K562 (cell line): ENCODE data around the gene PARP1. TPM values are rescaled to one million over a fixed set of nuclear protein-coding genes. Genes with fewer than 3 reads are reported as not detected.

Experiments
- ATAC-seq: fragments of 200-7000 bp; cut with Tn5 transposase; 3 replicates; pipeline ENCODE4 v1.9.1; 2020; ENCODE audit warnings: moderate library complexity
- BruUV-seq: library from RNA; stranded (reverse); fragments of 400-500 nt; replicated peaks from 2 replicates; lab custom pipeline; 2021; lab: Mats Ljungman, UMichigan
- CTCF ChIA-PET: fragments of 300-600 bp; formaldehyde crosslinking; extraction: SDS; loops from one replicate; lab custom pipeline; 2021; ENCODE audit warnings: low intra/inter-chr PET ratio; lab: Yijun Ruan, JAX
- POLR2A ChIA-PET: fragments of 300-600, 350-650 bp; sonication (Branson Sonifier 250); formaldehyde crosslinking; extraction: SDS; loops from one replicate; lab custom pipeline; 2021; ENCODE audit warnings: antibody characterized with exemption, inconsistent platforms; lab: Yijun Ruan, JAX
- DNase-seq, 4 experiments: peaks; one replicate each; pipeline versions ENCODE4 v3.0.0 to v3.0.0-alpha.2; 2011 to 2018; ENCODE audit warnings: low spot score in 3 of 4, mixed read lengths in 3 of 4; ENCODE audit errors: extremely low read depth in 1 of 4
- FAIRE-seq: peaks from 2 replicates; lab custom pipeline; 2011; peaks lifted over from hg19 to GRCh38; lab: Jason Lieb, UNC
- H2AFZ ChIP-seq: 2 replicates; pipeline ENCODE4 v1.6.0; 2011; ENCODE audit warnings: low read depth, low read length, control low read depth, inconsistent platforms
- H3K27ac ChIP-seq: fragments of 200-600 bp; 3 replicates; pipeline ENCODE4 v1.8.0; 2011; ENCODE audit warnings: low read depth, mild to moderate bottlenecking, control low read depth, inconsistent platforms, low read length, moderate library complexity, mixed read lengths; ENCODE audit errors: extremely low read depth
- H3K27me3 ChIP-seq, 2 experiments: fragments of 300-600 bp in 1 of 2; 2 replicates in 1 of 2; 3 replicates in 1 of 2; pipeline versions ENCODE4 v1.6.0 to v1.8.0; 2011; ENCODE audit warnings: inconsistent platforms in 2 of 2, low read length in 2 of 2, mild to moderate bottlenecking in 1 of 2, mixed read lengths in 1 of 2, moderate library complexity in 1 of 2; ENCODE audit not compliant: control insufficient read depth in 2 of 2, insufficient read depth in 2 of 2
- H3K36me3 ChIP-seq: fragments of 300-600 bp; 3 replicates; pipeline ENCODE4 v1.8.0; 2011; ENCODE audit warnings: mild to moderate bottlenecking, low read length, inconsistent platforms; ENCODE audit not compliant: control insufficient read depth, insufficient read depth
- H3K4me1 ChIP-seq, 2 experiments: fragments of 200-600 bp in 1 of 2; replicated peaks in 1 of 2; 2 replicates in 1 of 2; 3 replicates in 1 of 2; pipeline versions ENCODE4 v1.5.1 to v1.8.0; 2011; ENCODE audit warnings: inconsistent platforms in 2 of 2, low read length in 2 of 2, mild to moderate bottlenecking in 1 of 2, mixed read lengths in 1 of 2, moderate library complexity in 1 of 2; ENCODE audit not compliant: control insufficient read depth in 2 of 2, insufficient read depth in 2 of 2
- H3K4me2 ChIP-seq: 2 replicates; pipeline ENCODE4 v1.6.1; 2011; ENCODE audit warnings: low read length, control low read depth, inconsistent platforms, mixed read lengths; ENCODE audit not compliant: insufficient read depth
- H3K4me3 ChIP-seq: fragments of 200-600 bp; sonication (generic), shearing (Covaris generic); 2 replicates; pipeline ENCODE4 v1.5.1; 2016; ENCODE audit warnings: control low read depth, inconsistent platforms
- H3K79me2 ChIP-seq: fragments of 200-600 bp; 3 replicates; pipeline ENCODE4 v1.8.0; 2011; ENCODE audit warnings: low read length, inconsistent platforms; ENCODE audit not compliant: control insufficient read depth, insufficient read depth
- H3K9ac ChIP-seq, 2 experiments: 2 replicates each; pipeline versions ENCODE4 v1.6.0 to v1.6.1; 2011; ENCODE audit warnings: low read depth in 2 of 2, low read length in 2 of 2, control low read depth in 1 of 2, inconsistent platforms in 1 of 2, mild to moderate bottlenecking in 1 of 2, mixed read lengths in 1 of 2; ENCODE audit not compliant: insufficient read depth in 1 of 2
- H3K9me1 ChIP-seq: one replicate; pipeline ENCODE4 v1.6.0; 2011; ENCODE audit warnings: inconsistent platforms, mild to moderate bottlenecking, low read length, moderate library complexity; ENCODE audit not compliant: control insufficient read depth, insufficient read depth
- H3K9me3 ChIP-seq: replicated peaks from 2 replicates; pipeline ENCODE4 v1.5.1; 2011; ENCODE audit warnings: low read depth, low read length, inconsistent platforms; ENCODE audit not compliant: control insufficient read depth, insufficient read depth
- H4K20me1 ChIP-seq: replicated peaks from 2 replicates; pipeline ENCODE4 v1.6.1; 2011; ENCODE audit warnings: low read length, inconsistent platforms, mixed read lengths; ENCODE audit not compliant: control insufficient read depth, insufficient read depth
- MGA ChIP-seq: fragments of 450-650 bp; IDR thresholded peaks from 2 replicates; pipeline ENCODE4 v1.6.1; 2016; ENCODE audit warnings: mild to moderate bottlenecking, moderate library complexity
- MLLT1 ChIP-seq, 2 experiments: fragments of 450-650 bp; IDR thresholded peaks; 2 replicates each; pipeline ENCODE4 v1.6.1; 2016
- NRF1 ChIP-seq, 2 experiments: fragments of 450-650 bp; IDR thresholded peaks in 1 of 2; conservative IDR thresholded peaks in 1 of 2; 2 replicates each; pipeline ENCODE4 v1.6.1; 2014; ENCODE audit warnings: mild to moderate bottlenecking in 2 of 2
- ZBTB34 ChIP-seq: fragments of 250-450 bp; sonication (Bioruptor Pico); IDR thresholded peaks from 2 replicates; pipeline ENCODE4 v1.8.0; 2021; ENCODE audit warnings: mild to moderate bottlenecking, moderate library complexity
- WGBS: fragments of 100-300 bp; shearing (Covaris generic); methylation state at CpG from one replicate; pipeline ENCODE4 v1.1.6; 2016; ENCODE audit warnings: low coverage, mixed read lengths; ENCODE audit not compliant: insufficient coverage; ENCODE audit errors: missing lambda C conversion rate; 5-methylcytosine and 5-hydroxymethylcytosine counted together
- in situ Hi-C: fragments of 300-500 bp; cut with MboI; formaldehyde crosslinking; loops from 4 replicates; pipeline ENCODE4 v1.15.0; 2018; ENCODE audit warnings: inconsistent platforms, mixed read lengths
- intact Hi-C: fragments of 100-400 bp; cut with micrococcal nuclease; formaldehyde crosslinking; loops from 2 replicates; pipeline ENCODE4 v1.14.2; 2022
- polyA plus RNA-seq, 8 experiments: library from polyadenylated mRNA; depleted of rRNA in 4 of 8; stranded (reverse) in 5 of 8; unstranded in 3 of 8; fragments of >200 nt; fragmentation: Nextera tagmentation in 2 of 8; fragmentation: Illumina TruSeq in 1 of 8; extraction: Ambion mirVana in 2 of 8; extraction: Trizol in 1 of 8; gene quantifications; 2 replicates each; pipeline versions ENCODE4 v1.2.1 to v1.2.3, GENCODE V29; 2011 to 2014; ENCODE audit warnings: inconsistent platforms in 1 of 8, missing spikeins in 1 of 8
- total RNA-seq, 7 experiments: library from RNA; depleted of rRNA in 6 of 7; stranded (reverse); fragments of >200 nt in 6 of 7; fragmentation: Illumina TruSeq in 2 of 7; extraction: Trizol in 2 of 7; gene quantifications; 2 replicates each; pipeline versions ENCODE4 v1.2.1 to v1.2.3, GENCODE V29; 2011 to 2021; ENCODE audit warnings: low replicate concordance in 1 of 7

PARP1 gene
- total and polyA plus RNA-seq, 9 of the 15 experiments (the other 6 are each of a cell fraction or from before 2014, with no cell fraction given), result 121 to 306 (median 250) TPM

GRCh38 chr1:226381226-226381998 is 26.5 kb downstream of the PARP1 start:
- BruUV-seq, result no TSS peak
- Histone ChIP-seq H3K9ac (no peak overlapping the region), H3K4me2 (no peak overlapping the region), H3K4me3 (no peak overlapping the region), H3K9me1 (no peaks in the 10 kb centered on the region), H3K36me3 (peaks cover 100% of the 10 kb centered on the region), H3K9me3 (no peaks in the 10 kb centered on the region), H3K4me1 (no peaks in the 10 kb centered on the region), H3K27ac (no peak overlapping the region), H3K27me3 (no peaks in the 10 kb centered on the region), H2AFZ (no peak overlapping the region), H3K79me2 (no peaks in the 10 kb centered on the region), H4K20me1 (no peaks in the 10 kb centered on the region)
- ChIA-PET POLR2A (interaction anchor here (1.3 kb wide), 1 partner anchor 197 kb away, joined by 3 read pairs; no protein-coding TSS in a partner anchor), CTCF (no interaction called here)
- no peak for ATAC-seq
- no peak for FAIRE-seq
- 95% methylated on average over 15 of the region's 15 CpGs for WGBS
- intact Hi-C loops, result no loop called here
- in situ Hi-C loops, result no loop called here
- no peak for DNase-seq
- TF ChIP-seq NRF1 (conservative IDR thresholded peaks at IDR 0.05 in 1 of 2, IDR thresholded peaks at IDR 0.05 in 1 of 2) (no peak), MLLT1 (IDR thresholded peaks at IDR 0.05) (no peak), ZBTB34 (CRISPR knock-in tag) (no peak), MGA (no peak)
